NCI-H446 treated with DMSO at 0.1 percent for 48 hours (cell line): ENCODE measurements around the gene FA2H.
"Not testable (repeated sequence)": the region's sequence is repeated elsewhere in the genome, so short reads cannot be mapped to it uniquely, and the experiment has no call there.

Experiments used
- DNase-seq: peaks from one replicate; lab custom pipeline; 2025; lab: John Stamatoyannopoulos, UW

Gene FA2H

GRCh38 chr16:74774223-74775139 is at the start of gene FA2H:
TSS of gene FA2H (minus strand) at chr16:74774820. CDS start at chr16:74774755, 65 bp downstream.
- DNase-seq: peak; percentile 3

- no peak for DNase-seq
Measured at GRCh38 chr16:74817851-74818250, 43.2 kb upstream of the FA2H start.

GRCh38 chr16:74813109-74813641 is 38.6 kb upstream of the FA2H start:
- DNase-seq: no peak

GRCh38 chr16:74811911-74812310 is 37.3 kb upstream of the FA2H start:
- no peak for DNase-seq

GRCh38 chr16:74811216-74811615 is 36.6 kb upstream of the FA2H start:
- not testable (repeated sequence) for DNase-seq

- DNase-seq: no peak
Measured at GRCh38 chr16:74807052-74807646, 32.5 kb upstream of the FA2H start.

- DNase-seq: no peak
Measured at GRCh38 chr16:74800216-74800871, 25.7 kb upstream of the FA2H start.

GRCh38 chr16:74797414-74797813 is 22.8 kb upstream of the FA2H start:
- no peak for DNase-seq

GRCh38 chr16:74795104-74795503 is 20.5 kb upstream of the FA2H start:
- no peak for DNase-seq

GRCh38 chr16:74794668-74795067 is 20.0 kb upstream of the FA2H start:
- DNase-seq: no peak

- DNase-seq: no peak
Measured at GRCh38 chr16:74793571-74793970, 19.0 kb upstream of the FA2H start.

GRCh38 chr16:74792225-74792624 is 17.6 kb upstream of the FA2H start:
- no peak for DNase-seq

GRCh38 chr16:74791749-74792148 is 17.1 kb upstream of the FA2H start:
- not testable (repeated sequence) for DNase-seq

- DNase-seq: no peak
Measured at GRCh38 chr16:74788108-74788507, 13.5 kb upstream of the FA2H start.

GRCh38 chr16:74785031-74785430 is 10.4 kb upstream of the FA2H start:
- no peak for DNase-seq

- no peak for DNase-seq
Measured at GRCh38 chr16:74778646-74779045, 4.0 kb upstream of the FA2H start.

GRCh38 chr16:74776926-74777325 is 2.3 kb upstream of the FA2H start:
- DNase-seq: no peak

- no peak for DNase-seq
Measured at GRCh38 chr16:74775255-74775654, 635 bp upstream of the FA2H start.

GRCh38 chr16:74773446-74774222 is 986 bp downstream of the FA2H start:
- DNase-seq: no peak

GRCh38 chr16:74771656-74772315 is 2.8 kb downstream of the FA2H start:
- DNase-seq: no peak

GRCh38 chr16:74770831-74771526 is 3.6 kb downstream of the FA2H start:
- DNase-seq: no peak
